Measurements from ENCODE around the gene REEP6. TPM values are rescaled to one million over a fixed set of nuclear protein-coding genes. Genes with fewer than 3 reads are reported as not detected.

The REEP6 gene
- total and polyA plus RNA-seq, 2 donors (not counting 3 experiments of a cell fraction or from before 2014, with no cell fraction given): 1.3 to 1.5 TPM

DNA sequence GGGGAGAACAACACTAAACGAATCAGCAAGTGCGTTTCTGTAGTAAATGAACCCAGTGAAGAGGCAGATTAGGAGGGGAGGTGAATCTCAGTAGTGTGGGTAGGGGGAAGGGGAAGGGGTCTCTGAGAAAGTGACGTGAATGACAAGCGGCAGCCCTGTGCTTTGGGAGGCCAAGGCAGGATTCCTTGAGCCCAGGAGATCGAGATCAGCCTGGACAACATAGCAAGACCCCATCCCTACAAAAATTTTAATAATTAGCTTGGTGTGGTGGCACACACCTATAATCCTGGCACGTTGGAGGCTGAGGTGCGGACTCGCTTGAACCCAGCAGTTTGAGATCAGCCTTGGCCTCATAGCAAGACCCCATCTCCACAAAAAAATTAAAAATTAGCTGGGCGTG is 41.0 kb downstream of the REEP6 start:
- Histone ChIP-seq H3K27ac (ENCODE audit: insufficient read depth, low read depth, low read length) (no peak overlapping the region), H3K27me3 (ENCODE audit: control insufficient read depth in 2 of 2, insufficient read depth in 2 of 2, low read length in 2 of 2) (no peaks in the 10 kb centered on the region), H3K4me2 (ENCODE audit: insufficient read depth, low read length) (no peak overlapping the region), H3K9ac (replicated peaks; ENCODE audit: extremely low read depth, insufficient read depth, low read length) (no peak overlapping the region), H3K79me2 (ENCODE audit: control insufficient read depth, insufficient read depth, low read length) (no peaks in the 10 kb centered on the region), H2AFZ (ENCODE audit: low read depth, low read length) (no peak overlapping the region), H3K36me3 (ENCODE audit: control insufficient read depth in 2 of 2, extremely low read depth in 1 of 2, insufficient read depth in 2 of 2, low read length in 2 of 2) (no peaks in the 10 kb centered on the region), H3K4me1 (ENCODE audit: control insufficient read depth, extremely low read depth, insufficient read depth, low read length) (no peaks in the 10 kb centered on the region), H3K9me3 (replicated peaks; ENCODE audit: control insufficient read depth, insufficient read depth, low read length) (no peaks in the 10 kb centered on the region), H3K4me3 (replicated peaks in 1 of 3; ENCODE audit: insufficient read depth in 1 of 3, low read depth in 1 of 3, low read length in 3 of 3) (no peak overlapping the region), H3K9me1 (replicated peaks; ENCODE audit: control insufficient read depth, extremely low read depth, insufficient read depth, low read length) (no peaks in the 10 kb centered on the region), H4K20me1 (replicated peaks; ENCODE audit: control insufficient read depth, extremely low read depth, insufficient read depth, low read length) (no peaks in the 10 kb centered on the region)
- POLR2A ChIA-PET: no interaction called here
- BruUV-seq (replicated peaks): no TSS peak
- dilution Hi-C loops (cut with MboI; ENCODE audit: extremely low pct_ligation_motif_present, low sequenced_read_pairs): no loop called here
- intact Hi-C loops (cut with micrococcal nuclease): no loop called here
- FAIRE-seq: no peak
- TF ChIP-seq, protein P1, sequence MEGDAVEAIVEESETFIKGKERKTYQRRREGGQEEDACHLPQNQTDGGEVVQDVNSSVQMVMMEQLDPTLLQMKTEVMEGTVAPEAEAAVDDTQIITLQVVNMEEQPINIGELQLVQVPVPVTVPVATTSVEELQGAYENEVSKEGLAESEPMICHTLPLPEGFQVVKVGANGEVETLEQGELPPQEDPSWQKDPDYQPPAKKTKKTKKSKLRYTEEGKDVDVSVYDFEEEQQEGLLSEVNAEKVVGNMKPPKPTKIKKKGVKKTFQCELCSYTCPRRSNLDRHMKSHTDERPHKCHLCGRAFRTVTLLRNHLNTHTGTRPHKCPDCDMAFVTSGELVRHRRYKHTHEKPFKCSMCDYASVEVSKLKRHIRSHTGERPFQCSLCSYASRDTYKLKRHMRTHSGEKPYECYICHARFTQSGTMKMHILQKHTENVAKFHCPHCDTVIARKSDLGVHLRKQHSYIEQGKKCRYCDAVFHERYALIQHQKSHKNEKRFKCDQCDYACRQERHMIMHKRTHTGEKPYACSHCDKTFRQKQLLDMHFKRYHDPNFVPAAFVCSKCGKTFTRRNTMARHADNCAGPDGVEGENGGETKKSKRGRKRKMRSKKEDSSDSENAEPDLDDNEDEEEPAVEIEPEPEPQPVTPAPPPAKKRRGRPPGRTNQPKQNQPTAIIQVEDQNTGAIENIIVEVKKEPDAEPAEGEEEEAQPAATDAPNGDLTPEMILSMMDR (IDR thresholded peaks at IDR 0.05; ENCODE audit: extremely low read depth in 1 of 2, insufficient read depth in 1 of 2, low read depth in 1 of 2, low read length in 2 of 2): no peak
- TF ChIP-seq FOS (IDR thresholded peaks at IDR 0.05; ENCODE audit: borderline replicate concordance, insufficient read depth, low read length): no peak
- TF ChIP-seq MYC (IDR thresholded peaks at IDR 0.05; ENCODE audit: low read depth, low read length): no peak
- no peak for TF ChIP-seq GATA2 (IDR thresholded peaks at IDR 0.05; ENCODE audit: insufficient read depth, insufficient read length, low read depth, low read length)
- TF ChIP-seq EZH2 (IDR thresholded peaks at IDR 0.05; ENCODE audit: borderline replicate concordance, low read depth, low read length, severe bottlenecking): no peak
- TF ChIP-seq, protein P2, sequence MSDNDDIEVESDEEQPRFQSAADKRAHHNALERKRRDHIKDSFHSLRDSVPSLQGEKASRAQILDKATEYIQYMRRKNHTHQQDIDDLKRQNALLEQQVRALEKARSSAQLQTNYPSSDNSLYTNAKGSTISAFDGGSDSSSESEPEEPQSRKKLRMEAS (IDR thresholded peaks at IDR 0.05; ENCODE audit: insufficient read depth, insufficient read length): no peak
- TF ChIP-seq POLR2AphosphoS5 (IDR thresholded peaks at IDR 0.05; ENCODE audit: insufficient read depth, low read depth, low read length): no peak
- TF ChIP-seq JUN (IDR thresholded peaks at IDR 0.05; ENCODE audit: borderline replicate concordance, insufficient read depth, insufficient read length, low read depth): no peak
- TF ChIP-seq POLR2A (IDR thresholded peaks at IDR 0.05; ENCODE audit: low read depth, low read length): no peak
- CTCF ChIA-PET: interaction anchor here (2.7 kb wide), 1 partner anchor 14 kb away, joined by 17 read pairs; no protein-coding TSS in a partner anchor
- DNase-seq (ENCODE audit: low read depth, low spot score): no peak
